Measurements from ENCODE around the gene PLA2G4E.

Gene PLA2G4E

GRCh38 chr15:42020713-42021273 lies at the start of gene PLA2G4E:
Gene PLA2G4E, minus strand, starts transcription at chr15:42021042. Its CDS starts 12 bp downstream, at chr15:42021030.
- peak in 1 of 2 donors; percentile 45 for DNase-seq
- intact Hi-C loops (cut with DNase I; ENCODE audit: low total_unique reads), result no loop called here
- peaks cover 0 to 3% of the 10 kb centered on the region in 2 donors for H3K27me3 ChIP-seq
- H3K36me3 ChIP-seq, result no peaks in the 10 kb centered on the region
- H3K4me1 ChIP-seq, result no peaks in the 10 kb centered on the region
- H3K9me3 ChIP-seq, result no peaks in the 10 kb centered on the region
- H3K27ac ChIP-seq, result no peak within 1 kb of the TSS
- TF ChIP-seq CTCF (IDR thresholded peaks at IDR 0.05), result no peak
- no peak within 1 kb of the TSS for H3K4me3 ChIP-seq

GRCh38 chr15:42070279-42070975 lies 49.6 kb upstream of the PLA2G4E start:
- no peak for TF ChIP-seq CTCF (IDR thresholded peaks at IDR 0.05)
- DNase-seq, result peak in 1 of 2 donors; percentile 62
- Histone ChIP-seq H3K27me3 (peaks cover 0 to 30% of the 10 kb centered on the region in 2 donors), H3K4me1 (no peaks in the 10 kb centered on the region), H3K27ac (no peak overlapping the region), H3K4me3 (no peak overlapping the region), H3K9me3 (peaks cover 0 to 6% (median 0%) of the 10 kb centered on the region in 3 donors), H3K36me3 (no peaks in the 10 kb centered on the region)
- intact Hi-C loops (cut with DNase I; ENCODE audit: low total_unique reads), result no loop called here

- Histone ChIP-seq H3K4me3 (no peak overlapping the region), H3K27ac (no peak overlapping the region), H3K4me1 (no peaks in the 10 kb centered on the region), H3K9me3 (peaks cover 0 to 6% (median 0%) of the 10 kb centered on the region in 3 donors), H3K27me3 (peaks cover 0 to 37% of the 10 kb centered on the region in 2 donors), H3K36me3 (no peaks in the 10 kb centered on the region)
- TF ChIP-seq CTCF (IDR thresholded peaks at IDR 0.05), result no peak
- peak in 1 of 2 donors; percentile 47 for DNase-seq
- intact Hi-C loops (cut with DNase I; ENCODE audit: low total_unique reads), result no loop called here
These were observed 48.8 kb upstream of the PLA2G4E start for GRCh38 chr15:42069496-42070278.

GRCh38 chr15:42069025-42069424 lies 48.2 kb upstream of the PLA2G4E start:
- no peak overlapping the region for H3K4me3 ChIP-seq
- intact Hi-C loops (cut with DNase I; ENCODE audit: low total_unique reads), result no loop called here
- H3K9me3 ChIP-seq, result peaks cover 0 to 6% (median 0%) of the 10 kb centered on the region in 3 donors
- H3K27ac ChIP-seq, result no peak overlapping the region
- no peaks in the 10 kb centered on the region for H3K4me1 ChIP-seq
- no peak for TF ChIP-seq CTCF (IDR thresholded peaks at IDR 0.05)
- peaks cover 0 to 37% of the 10 kb centered on the region in 2 donors for H3K27me3 ChIP-seq
- DNase-seq, result no peak
- H3K36me3 ChIP-seq, result no peaks in the 10 kb centered on the region

- Histone ChIP-seq H3K4me3 (no peak overlapping the region), H3K36me3 (no peaks in the 10 kb centered on the region), H3K27ac (no peak overlapping the region), H3K9me3 (peaks cover 0 to 6% (median 0%) of the 10 kb centered on the region in 3 donors), H3K4me1 (no peaks in the 10 kb centered on the region), H3K27me3 (peaks cover 0 to 37% of the 10 kb centered on the region in 2 donors)
- TF ChIP-seq CTCF (IDR thresholded peaks at IDR 0.05), result no peak
- peak in 1 of 2 donors; percentile 57 for DNase-seq
- intact Hi-C loops (cut with DNase I; ENCODE audit: low total_unique reads), result no loop called here
These were observed 47.8 kb upstream of the PLA2G4E start for GRCh38 chr15:42068601-42069000.
